Right lobe of liver (tissue), 6 donors: ENCODE results near the gene NCOA1. TPM values are rescaled to one million over a fixed set of nuclear protein-coding genes. Genes with fewer than 3 reads are reported as not detected.
A peak's percentile ranks its signal among the peaks of the same experiment; 100 is the strongest.

Experiments used
- ATAC-seq, 4 donors: fragments of 200-7000 bp; cut with Tn5 transposase; one replicate each; pipeline ENCODE4 v1.9.1; 2020; ENCODE audit warnings: mild to moderate bottlenecking in 4 of 4, moderate library complexity in 4 of 4
- DNase-seq, 3 donors: peaks; one replicate each; pipeline ENCODE4 v3.0.0-alpha.2; 2020
- H3K27ac ChIP-seq, 3 donors: fragments of 200-600 bp; one replicate each; pipeline ENCODE4 v1.8.0; 2022
- H3K27me3 ChIP-seq, 2 donors: fragments of 200-600 bp; one replicate each; pipeline ENCODE4 v1.8.0; 2022
- H3K36me3 ChIP-seq, 4 donors: fragments of 200-600 bp; sonication (generic) in 1 of 4; one replicate each; pipeline versions ENCODE4 v1.5.1 to v1.8.0; 2017 to 2022; ENCODE audit warnings: control low read depth in 1 of 4
- H3K4me1 ChIP-seq, 4 donors: fragments of 200-600 bp; sonication (generic) in 1 of 4; one replicate each; pipeline versions ENCODE4 v1.5.1 to v1.8.0; 2017 to 2022; ENCODE audit warnings: control low read depth in 1 of 4
- H3K4me3 ChIP-seq, 3 donors: fragments of 200-600 bp; one replicate each; pipeline ENCODE4 v1.8.0; 2022
- H3K9me3 ChIP-seq, 4 donors: fragments of 200-600 bp; sonication (generic) in 1 of 4; one replicate each; pipeline versions ENCODE4 v1.5.1 to v1.8.0; 2017 to 2022; ENCODE audit warnings: control low read depth in 1 of 4
- POLR2A ChIP-seq: fragments of 450-650 bp; IDR thresholded peaks from one replicate; pipeline ENCODE4 v1.6.1; 2017; ENCODE audit warnings: antibody characterized with exemption, mild to moderate bottlenecking
- WGBS: methylation state at CpG from one replicate; pipeline ENCODE4 v1.1.6; 2018; ENCODE audit warnings: low coverage, low lambda C conversion rate; ENCODE audit not compliant: insufficient coverage; ENCODE audit errors: missing lambda C conversion rate; 5-methylcytosine and 5-hydroxymethylcytosine counted together
- intact Hi-C, 2 donors: fragments of 100-400 bp; cut with DNase I; formaldehyde crosslinking; loops; one replicate each; pipeline versions ENCODE4 v1.11.2 to v1.14.1; 2022
- total RNA-seq, 6 experiments: library from RNA; depleted of rRNA in 2 of 6; stranded (reverse); fragments of >200 nt in 2 of 6; fragmentation: NEBNext Ultra II Directional in 3 of 6; extraction: Animal tissue kit (Norgen Biotek cat#: 25700) in 3 of 6; gene quantifications; one replicate each; pipeline versions ENCODE4 v1.1.0 to v1.2.4, GENCODE V29; 2016 to 2023
- TF ChIP-seq, protein P1 (sequence below), 4 donors: fragments of 200-600 bp in 3 of 4; fragments of 450-650 bp in 1 of 4; IDR thresholded peaks; one replicate each; pipeline versions ENCODE4 v1.5.1 to v1.8.0; 2016 to 2022; ENCODE audit warnings: antibody characterized with exemption in 4 of 4, mild to moderate bottlenecking in 2 of 4
- donor health status: DM: no; HTN: yes; CAD: no.
- donor health status: DM: no; HTN: no; CAD: no.
- donor health status: DM: no; HTN: no; CAD: no.
- donor health status: DM: no; HTN: yes; CAD: no.
- donor health status: DM: no; HTN: yes; CAD: no.

NCOA1 gene
- total RNA-seq, 6 experiments from 2014 or later: 13.5 to 18.9 (median 16.4) TPM

- ATAC-seq: peak; percentile 20 to 76 (median 66)
- no peak for TF ChIP-seq POLR2A
- TF ChIP-seq, protein P1, sequence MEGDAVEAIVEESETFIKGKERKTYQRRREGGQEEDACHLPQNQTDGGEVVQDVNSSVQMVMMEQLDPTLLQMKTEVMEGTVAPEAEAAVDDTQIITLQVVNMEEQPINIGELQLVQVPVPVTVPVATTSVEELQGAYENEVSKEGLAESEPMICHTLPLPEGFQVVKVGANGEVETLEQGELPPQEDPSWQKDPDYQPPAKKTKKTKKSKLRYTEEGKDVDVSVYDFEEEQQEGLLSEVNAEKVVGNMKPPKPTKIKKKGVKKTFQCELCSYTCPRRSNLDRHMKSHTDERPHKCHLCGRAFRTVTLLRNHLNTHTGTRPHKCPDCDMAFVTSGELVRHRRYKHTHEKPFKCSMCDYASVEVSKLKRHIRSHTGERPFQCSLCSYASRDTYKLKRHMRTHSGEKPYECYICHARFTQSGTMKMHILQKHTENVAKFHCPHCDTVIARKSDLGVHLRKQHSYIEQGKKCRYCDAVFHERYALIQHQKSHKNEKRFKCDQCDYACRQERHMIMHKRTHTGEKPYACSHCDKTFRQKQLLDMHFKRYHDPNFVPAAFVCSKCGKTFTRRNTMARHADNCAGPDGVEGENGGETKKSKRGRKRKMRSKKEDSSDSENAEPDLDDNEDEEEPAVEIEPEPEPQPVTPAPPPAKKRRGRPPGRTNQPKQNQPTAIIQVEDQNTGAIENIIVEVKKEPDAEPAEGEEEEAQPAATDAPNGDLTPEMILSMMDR (IDR thresholded peaks at IDR 0.05): no peak
Measured at GRCh38 chr2:24508878-24509277, 17.8 kb downstream of the NCOA1 start.

DNA sequence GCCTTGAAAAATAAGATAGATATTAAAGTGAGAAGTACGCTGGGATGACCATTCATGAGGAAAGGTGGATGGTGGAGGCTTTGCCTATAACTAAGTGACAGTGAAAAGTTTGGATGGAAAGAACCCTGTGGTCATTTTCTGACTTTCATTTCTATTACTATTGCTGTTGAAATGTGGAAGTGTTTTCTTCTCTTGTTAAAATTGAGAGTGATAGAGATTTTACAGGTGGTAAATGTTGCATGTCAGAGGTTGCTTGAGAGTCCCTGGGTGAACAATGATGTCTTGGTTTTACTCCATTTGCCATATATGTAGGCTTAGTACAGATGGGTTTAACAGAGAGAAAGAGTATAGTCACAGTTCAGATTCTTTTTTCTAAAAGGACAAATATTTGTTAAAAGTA is 18.4 kb downstream of the NCOA1 start:
- peaks cover 0 to 24% (median 8%) of the 10 kb centered on the region in 4 donors for H3K4me1 ChIP-seq
- TF ChIP-seq, protein P1 (IDR thresholded peaks at IDR 0.05): no peak
- TF ChIP-seq POLR2A: no peak
- H3K36me3 ChIP-seq: no peaks in the 10 kb centered on the region
- 100% methylated on average over 1 of the region's 1 CpG for WGBS
- no peak overlapping the region for H3K4me3 ChIP-seq
- intact Hi-C loops: no loop called here
- no peak overlapping the region for H3K27ac ChIP-seq
- no peaks in the 10 kb centered on the region for H3K9me3 ChIP-seq
- no peak for DNase-seq
- H3K27me3 ChIP-seq: no peaks in the 10 kb centered on the region
- ATAC-seq: no peak

More at GRCh38 chr2:24508878-24509277, 17.8 kb downstream of the NCOA1 start:
- Histone ChIP-seq H3K36me3 (no peaks in the 10 kb centered on the region), H3K9me3 (no peaks in the 10 kb centered on the region), H3K27ac (no peak overlapping the region), H3K27me3 (no peaks in the 10 kb centered on the region), H3K4me3 (no peak overlapping the region), H3K4me1 (peaks cover 0 to 22% (median 8%) of the 10 kb centered on the region in 4 donors)
- no peak for DNase-seq
- 83% methylated on average over 1 of the region's 1 CpG for WGBS
- intact Hi-C loops: no loop called here

DNA sequence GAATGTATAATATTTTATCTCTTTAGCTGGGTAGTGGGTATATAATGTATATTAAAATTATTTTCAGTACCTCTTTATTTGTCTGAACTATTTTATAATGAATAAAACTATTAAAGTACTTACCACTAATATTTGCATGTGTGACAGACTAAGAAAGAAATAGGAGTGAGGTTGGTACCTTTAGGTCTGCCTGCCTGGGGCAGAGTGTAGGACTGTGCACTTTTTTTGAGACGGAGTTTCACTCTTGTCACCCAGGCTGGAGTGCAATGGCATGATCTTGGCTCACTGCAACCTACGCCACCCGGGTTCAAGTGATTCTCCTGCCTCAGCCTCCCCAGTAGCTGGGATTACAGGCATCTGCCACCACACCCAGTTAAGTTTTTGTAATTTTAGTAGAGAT is 18.8 kb downstream of the NCOA1 start:
- intact Hi-C loops: no loop called here
- Histone ChIP-seq H3K27me3 (no peaks in the 10 kb centered on the region), H3K4me3 (no peak overlapping the region), H3K27ac (no peak overlapping the region), H3K36me3 (no peaks in the 10 kb centered on the region), H3K4me1 (peaks cover 0 to 28% (median 8%) of the 10 kb centered on the region in 4 donors), H3K9me3 (no peaks in the 10 kb centered on the region)
- TF ChIP-seq POLR2A: no peak
- TF ChIP-seq, protein P1 (IDR thresholded peaks at IDR 0.05): no peak
- 89% methylated on average over 3 of the region's 3 CpGs for WGBS
- ATAC-seq: no peak
- no peak for DNase-seq

GRCh38 chr2:24510771-24511170 is 19.7 kb downstream of the NCOA1 start:
- intact Hi-C loops: no loop called here
- no peak overlapping the region for H3K4me3 ChIP-seq
- no peak for TF ChIP-seq POLR2A
- TF ChIP-seq, protein P1 (IDR thresholded peaks at IDR 0.05): no peak
- H3K36me3 ChIP-seq: no peaks in the 10 kb centered on the region
- H3K27ac ChIP-seq: no peak overlapping the region
- H3K4me1 ChIP-seq: peaks cover 0 to 32% (median 8%) of the 10 kb centered on the region in 4 donors
- no peaks in the 10 kb centered on the region for H3K27me3 ChIP-seq
- no peak for DNase-seq
- ATAC-seq: no peak
- WGBS: 46% methylated on average over 1 of the region's 1 CpG
- H3K9me3 ChIP-seq: no peaks in the 10 kb centered on the region

GRCh38 chr2:24511198-24511597 is 20.1 kb downstream of the NCOA1 start:
- H3K4me1 ChIP-seq: peaks cover 0 to 32% (median 8%) of the 10 kb centered on the region in 4 donors

More at GRCh38 chr2:24511198-24511597, 20.1 kb downstream of the NCOA1 start:
- Histone ChIP-seq H3K4me3 (no peak overlapping the region), H3K27me3 (no peaks in the 10 kb centered on the region), H3K9me3 (no peaks in the 10 kb centered on the region), H3K36me3 (no peaks in the 10 kb centered on the region), H3K27ac (no peak overlapping the region)
- intact Hi-C loops: no loop called here
- no peak for DNase-seq
- no peak for ATAC-seq
- 92% methylated on average over 2 of the region's 2 CpGs for WGBS
- no peak for TF ChIP-seq POLR2A
- TF ChIP-seq, protein P1 (IDR thresholded peaks at IDR 0.05): no peak
